Choroid plexus epithelial cell (primary cell): ENCODE measurements around the gene OR6J1.
"Not testable (repeated sequence)": the region's sequence is repeated elsewhere in the genome, so short reads cannot be mapped to it uniquely, and the experiment has no call there.

Source experiments
- DNase-seq: peaks from one replicate; pipeline ENCODE4 v3.0.0-alpha.2; 2010; ENCODE audit warnings: low read depth
- H3K4me3 ChIP-seq: 2 replicates; pipeline ENCODE4 v1.5.1; 2011; ENCODE audit warnings: low read depth, mild to moderate bottlenecking, control low read depth, low read length, moderate library complexity
- TF ChIP-seq, protein P1 (sequence below): conservative IDR thresholded peaks from 2 replicates; pipeline ENCODE4 v1.5.1; 2011; ENCODE audit warnings: low read depth, mild to moderate bottlenecking, control low read depth, inconsistent platforms, low read length, moderate library complexity

OR6J1 gene

DNA sequence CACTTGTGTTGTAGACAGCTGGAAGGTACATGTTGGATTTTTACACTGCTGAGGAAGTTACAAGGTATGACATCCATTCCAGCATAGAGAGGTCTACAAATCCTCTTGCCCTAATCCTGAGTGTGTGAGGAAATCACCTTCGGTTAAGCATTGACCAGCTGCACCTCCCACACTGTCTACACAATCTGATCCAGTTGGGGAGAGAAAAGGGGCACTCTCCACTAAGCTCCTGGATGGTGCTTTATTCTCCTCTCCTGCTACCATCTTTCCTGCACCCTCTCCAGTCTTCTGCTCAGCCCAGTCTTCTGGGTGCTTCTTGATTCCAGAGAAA, at the start of gene OR6J1:
Gene OR6J1, minus strand, starts transcription at position 48 of the 331 bp plus-strand sequence. CDS start 9,541 bp downstream, outside the sequence.
- DNase-seq, result no peak
- TF ChIP-seq, protein P1, sequence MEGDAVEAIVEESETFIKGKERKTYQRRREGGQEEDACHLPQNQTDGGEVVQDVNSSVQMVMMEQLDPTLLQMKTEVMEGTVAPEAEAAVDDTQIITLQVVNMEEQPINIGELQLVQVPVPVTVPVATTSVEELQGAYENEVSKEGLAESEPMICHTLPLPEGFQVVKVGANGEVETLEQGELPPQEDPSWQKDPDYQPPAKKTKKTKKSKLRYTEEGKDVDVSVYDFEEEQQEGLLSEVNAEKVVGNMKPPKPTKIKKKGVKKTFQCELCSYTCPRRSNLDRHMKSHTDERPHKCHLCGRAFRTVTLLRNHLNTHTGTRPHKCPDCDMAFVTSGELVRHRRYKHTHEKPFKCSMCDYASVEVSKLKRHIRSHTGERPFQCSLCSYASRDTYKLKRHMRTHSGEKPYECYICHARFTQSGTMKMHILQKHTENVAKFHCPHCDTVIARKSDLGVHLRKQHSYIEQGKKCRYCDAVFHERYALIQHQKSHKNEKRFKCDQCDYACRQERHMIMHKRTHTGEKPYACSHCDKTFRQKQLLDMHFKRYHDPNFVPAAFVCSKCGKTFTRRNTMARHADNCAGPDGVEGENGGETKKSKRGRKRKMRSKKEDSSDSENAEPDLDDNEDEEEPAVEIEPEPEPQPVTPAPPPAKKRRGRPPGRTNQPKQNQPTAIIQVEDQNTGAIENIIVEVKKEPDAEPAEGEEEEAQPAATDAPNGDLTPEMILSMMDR, result no peak
- H3K4me3 ChIP-seq, result no peak within 1 kb of the TSS

DNA sequence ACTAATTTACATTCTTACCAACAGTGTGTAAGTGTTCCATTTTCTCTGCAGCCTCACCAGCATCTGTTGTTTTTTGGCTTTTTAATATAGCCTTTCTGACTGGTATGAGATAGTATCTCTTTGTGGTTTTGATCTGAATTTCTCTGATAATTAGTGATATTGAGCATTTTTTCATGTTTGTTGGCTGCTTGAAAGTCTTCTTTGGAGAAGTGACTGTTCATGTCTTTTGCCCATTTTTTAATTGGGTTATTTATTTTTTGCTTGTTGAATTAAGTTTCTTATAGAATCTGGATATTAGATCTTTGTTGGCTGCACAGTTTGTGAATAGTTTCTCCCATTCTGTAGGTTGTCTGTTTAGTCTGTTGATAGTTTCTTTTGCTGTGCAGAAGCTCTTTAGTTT, 48.0 kb upstream of the OR6J1 start:
- TF ChIP-seq, protein P1, result no peak
- DNase-seq, result no peak
- H3K4me3 ChIP-seq, result no peak overlapping the region

DNA sequence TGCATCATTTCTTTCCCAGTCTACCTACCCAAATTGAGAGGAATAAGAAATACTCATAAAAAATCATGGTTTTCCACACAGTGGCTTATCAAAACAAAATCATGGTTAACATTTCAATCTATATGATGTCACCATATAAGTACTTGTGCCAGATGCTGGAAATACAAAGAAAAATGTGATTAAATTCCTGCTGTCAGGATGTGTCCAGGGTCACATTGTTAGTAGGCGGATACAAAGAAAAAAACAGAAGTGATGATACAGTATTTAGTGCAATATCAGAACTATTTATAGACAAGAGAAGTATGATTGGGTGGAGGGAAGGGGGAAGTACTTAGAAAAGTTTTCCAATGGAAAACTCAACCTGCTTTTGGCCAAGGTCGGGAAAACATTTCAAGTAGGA, 47.0 kb upstream of the OR6J1 start:
- no peak overlapping the region for H3K4me3 ChIP-seq
- peak; percentile 86 for DNase-seq
- TF ChIP-seq, protein P1, result no peak

DNA sequence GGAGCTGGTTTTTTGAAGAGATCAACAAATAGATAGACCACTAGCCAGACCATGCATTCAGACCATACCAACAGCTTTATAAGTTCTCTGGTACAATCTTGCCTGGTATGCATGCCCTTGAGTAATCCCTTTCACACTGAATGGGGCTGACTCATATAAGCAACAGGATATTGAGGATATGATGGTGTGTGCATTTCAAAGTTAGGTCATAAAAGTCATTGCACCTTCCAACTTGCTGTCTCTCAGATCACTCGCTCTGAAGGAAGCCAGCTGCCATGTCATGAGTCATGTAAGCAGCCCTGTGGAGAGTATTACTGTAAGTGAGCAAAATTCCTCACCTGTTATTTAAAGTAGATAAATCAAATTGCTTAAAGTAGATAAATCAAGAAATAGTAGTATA, 45.0 kb upstream of the OR6J1 start:
- H3K4me3 ChIP-seq, result no peak overlapping the region
- TF ChIP-seq, protein P1, result no peak
- DNase-seq, result peak; percentile 97

DNA sequence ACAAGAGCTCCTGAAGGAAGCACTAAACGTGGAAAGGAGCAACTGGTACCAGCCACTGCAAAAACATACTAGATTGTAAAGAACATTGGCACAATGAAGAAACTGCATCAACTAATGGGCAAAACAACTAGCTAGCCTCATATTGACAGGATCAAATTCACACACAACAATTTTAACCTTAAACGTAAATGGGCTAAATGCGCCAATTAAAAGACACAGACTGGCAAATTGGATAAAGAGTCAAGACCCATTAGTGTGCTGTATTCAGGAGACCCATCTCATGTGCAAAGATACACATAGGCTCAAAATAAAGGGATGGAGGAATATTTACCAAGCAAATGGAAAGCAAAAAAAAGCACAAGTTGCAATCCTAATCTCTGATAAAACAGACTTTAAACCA, 43.8 kb upstream of the OR6J1 start:
- not testable (repeated sequence) for DNase-seq, H3K4me3 ChIP-seq

DNA sequence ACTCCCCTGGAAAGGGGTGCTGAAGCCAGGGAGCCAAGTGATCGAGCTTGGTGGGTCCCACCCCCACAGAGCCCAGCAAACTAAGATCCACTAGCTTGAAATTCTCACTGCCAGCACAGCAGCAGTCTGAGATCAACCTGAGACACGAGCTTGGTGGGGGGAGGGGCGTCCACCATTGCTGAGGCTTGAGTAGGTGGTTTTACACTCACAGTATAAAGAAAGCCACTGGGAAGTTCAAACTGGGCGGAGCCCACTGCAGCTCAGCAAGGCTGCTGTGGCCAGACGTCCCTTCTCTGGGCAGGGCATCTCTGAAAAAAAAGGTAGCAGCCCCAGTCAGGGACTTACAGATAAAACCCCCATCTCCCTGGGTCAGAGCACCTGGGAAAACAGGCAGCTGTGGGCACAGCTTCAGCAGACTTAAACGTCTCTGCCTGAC, 42.0 kb upstream of the OR6J1 start:
- not testable (repeated sequence) for H3K4me3 ChIP-seq, DNase-seq

DNA sequence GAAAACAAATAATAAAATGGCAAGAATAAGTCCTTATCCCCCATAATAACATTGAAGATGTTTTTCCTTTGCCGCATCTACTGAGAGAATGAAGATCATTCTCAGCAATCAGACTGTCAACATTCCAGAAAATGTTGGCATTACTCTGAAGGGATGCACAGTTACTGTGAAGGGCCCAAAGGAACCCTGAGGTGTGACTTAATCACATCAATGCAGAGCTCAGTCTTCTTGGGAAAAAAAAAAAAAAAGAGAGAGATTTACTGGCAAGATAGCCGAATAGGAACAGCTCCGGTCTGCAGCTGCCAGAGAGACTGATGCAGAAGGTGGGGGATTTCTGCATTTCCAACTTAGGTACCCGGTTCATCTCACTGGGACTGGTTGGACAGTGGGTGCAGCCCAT, 41.3 kb upstream of the OR6J1 start:
- H3K4me3 ChIP-seq, result no peak overlapping the region
- DNase-seq, result no peak
- TF ChIP-seq, protein P1, result no peak

DNA sequence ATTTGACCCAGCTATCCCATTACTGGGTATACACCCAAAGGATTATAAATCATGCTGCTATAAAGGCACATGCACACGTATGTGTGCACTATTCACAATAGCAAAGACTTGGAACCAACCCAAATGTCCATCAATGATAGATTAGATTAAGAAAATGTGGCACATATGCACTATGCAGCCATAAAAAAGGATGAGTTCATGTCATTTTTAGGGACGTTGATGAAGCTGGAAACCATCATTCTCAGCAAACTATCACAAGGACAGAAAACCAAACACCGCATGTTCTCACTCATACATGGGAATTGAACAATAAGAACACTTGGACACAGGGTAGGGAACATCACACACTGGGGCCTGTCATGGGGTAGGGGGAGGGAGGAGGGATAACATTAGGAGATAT, 39.3 kb upstream of the OR6J1 start:
- not testable (repeated sequence) for DNase-seq, H3K4me3 ChIP-seq

DNA sequence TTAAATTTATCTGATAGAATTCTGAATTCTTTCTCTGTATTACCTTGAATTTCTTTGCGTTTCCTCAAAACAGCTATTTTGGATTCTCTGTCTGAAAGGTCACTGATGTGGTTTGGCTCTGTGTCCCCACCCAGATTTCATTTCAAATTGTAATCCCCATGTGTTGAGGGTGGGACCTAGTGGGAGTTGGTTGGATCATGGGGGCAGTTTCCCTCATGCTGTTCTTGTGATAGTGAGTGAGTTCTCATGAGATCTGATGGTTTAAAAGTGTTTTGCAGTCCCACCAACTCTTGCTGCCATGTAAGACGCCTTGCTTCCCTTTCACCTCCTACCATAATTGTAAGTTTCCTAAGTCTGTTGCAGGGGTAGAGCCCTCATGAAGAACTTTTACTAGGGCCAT, 34.1 kb upstream of the OR6J1 start:
- TF ChIP-seq, protein P1, result no peak
- DNase-seq, result no peak
- no peak overlapping the region for H3K4me3 ChIP-seq

DNA sequence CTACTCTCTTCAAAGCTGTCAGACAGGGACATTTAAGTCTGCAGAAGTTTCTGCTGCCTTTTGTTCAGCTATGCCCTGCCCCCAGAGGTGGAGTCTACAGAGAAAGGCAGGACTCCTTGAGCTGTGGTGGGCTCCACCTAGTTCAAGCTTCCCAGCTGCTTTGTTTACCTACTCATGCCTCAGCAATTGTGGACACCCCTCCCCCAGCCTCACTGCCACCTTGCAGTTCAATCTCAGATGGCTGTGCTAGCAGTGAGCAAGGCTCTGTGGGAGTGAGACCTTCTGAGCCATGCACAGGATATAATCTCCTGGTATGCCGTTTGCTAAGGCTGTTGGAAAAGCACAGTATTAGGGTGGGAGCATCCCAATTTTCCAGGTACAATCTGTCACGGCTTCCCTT, 33.4 kb upstream of the OR6J1 start:
- not testable (repeated sequence) for DNase-seq, H3K4me3 ChIP-seq
